Breast epithelium (tissue), 4 donors: ENCODE results near the gene GLCE. TPM values are rescaled to one million over a fixed set of nuclear protein-coding genes. Genes with fewer than 3 reads are reported as not detected.
A peak's percentile ranks its signal among the peaks of the same experiment; 100 is the strongest.

Experiments used
- DNase-seq, 2 donors: peaks; one replicate each; pipeline ENCODE4 v3.0.0-alpha.2; 2019; ENCODE audit warnings: low spot score in 2 of 2
- H3K27ac ChIP-seq, 2 donors: fragments of 200-600 bp; sonication (generic) in 1 of 2; one replicate each; pipeline ENCODE4 v1.5.1; 2016 to 2019; ENCODE audit warnings: mild to moderate bottlenecking in 1 of 2
- H3K27me3 ChIP-seq, 2 donors: fragments of 200-600 bp; sonication (generic) in 1 of 2; one replicate each; pipeline versions ENCODE4 v1.5.1 to v1.6.0; 2017 to 2019; ENCODE audit warnings: control low read depth in 1 of 2, mild to moderate bottlenecking in 1 of 2
- H3K36me3 ChIP-seq: fragments of 200-600 bp; one replicate; pipeline ENCODE4 v1.5.1; 2019
- H3K4me1 ChIP-seq, 2 donors: fragments of 200-600 bp; sonication (generic); one replicate each; pipeline ENCODE4 v1.5.1; 2016 to 2019; ENCODE audit warnings: control low read depth in 1 of 2
- H3K4me3 ChIP-seq, 3 donors: fragments of 200-600 bp; sonication (generic); 1 replicate in 2 of 3; 2 replicates in 1 of 3; pipeline ENCODE4 v1.5.1; 2016 to 2019; ENCODE audit warnings: mild to moderate bottlenecking in 3 of 3, moderate library complexity in 2 of 3
- H3K9me3 ChIP-seq, 2 donors: fragments of 200-600 bp; sonication (generic) in 1 of 2; one replicate each; pipeline ENCODE4 v1.5.1; 2016 to 2019; ENCODE audit warnings: control low read depth in 1 of 2
- POLR2A ChIP-seq: fragments of 450-650 bp; IDR thresholded peaks from one replicate; pipeline ENCODE4 v1.6.1; 2016; ENCODE audit warnings: antibody characterized with exemption, mild to moderate bottlenecking, moderate library complexity
- POLR2AphosphoS5 ChIP-seq, 3 donors: sonication (generic); formaldehyde crosslinking; IDR thresholded peaks; one replicate each; pipeline ENCODE4 v1.6.1; 2017; ENCODE audit warnings: antibody characterized with exemption in 3 of 3
- intact Hi-C: fragments of 100-400 bp; cut with DNase I; formaldehyde crosslinking; loops from one replicate; pipeline ENCODE4 v1.15.1; 2023; ENCODE audit warnings: low total_unique reads
- total RNA-seq, 3 donors: library from RNA; depleted of rRNA; stranded (reverse); fragments of >200 nt; gene quantifications; one replicate each; pipeline ENCODE4 v1.1.0, GENCODE V29; 2016
- TF ChIP-seq, protein P1 (sequence below), 3 donors: fragments of 450-650 bp; IDR thresholded peaks; one replicate each; pipeline ENCODE4 v1.5.1; 2016 to 2017; ENCODE audit warnings: antibody characterized with exemption in 3 of 3, mild to moderate bottlenecking in 3 of 3, moderate library complexity in 3 of 3

Gene GLCE
- total RNA-seq, 3 donors from 2014 or later, result 15.0 to 52.2 (median 28.8) TPM

DNA sequence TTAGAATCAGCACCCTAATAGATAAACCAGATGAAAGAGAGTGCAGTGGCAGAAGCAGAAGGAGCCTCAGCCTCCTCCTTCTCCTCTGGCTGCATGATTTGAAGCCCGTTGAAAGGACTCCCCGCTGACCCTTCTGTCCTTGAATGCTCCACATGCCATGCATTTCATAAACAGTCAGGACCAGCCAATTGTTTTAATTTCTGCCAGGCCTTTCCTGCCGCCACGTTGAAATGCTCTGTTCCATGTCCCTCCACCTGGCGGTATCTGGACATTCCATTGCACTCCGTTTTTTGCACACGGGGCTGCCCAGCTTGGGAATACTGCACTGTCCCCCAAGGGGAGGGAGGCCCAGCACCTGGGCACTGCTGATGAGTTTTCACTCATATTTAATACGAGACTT is 35.2 kb upstream of the GLCE start:
- H3K27ac ChIP-seq, result no peak overlapping the region
- no peaks in the 10 kb centered on the region for H3K9me3 ChIP-seq
- H3K36me3 ChIP-seq, result no peaks in the 10 kb centered on the region
- DNase-seq, result no peak
- TF ChIP-seq, protein P1, sequence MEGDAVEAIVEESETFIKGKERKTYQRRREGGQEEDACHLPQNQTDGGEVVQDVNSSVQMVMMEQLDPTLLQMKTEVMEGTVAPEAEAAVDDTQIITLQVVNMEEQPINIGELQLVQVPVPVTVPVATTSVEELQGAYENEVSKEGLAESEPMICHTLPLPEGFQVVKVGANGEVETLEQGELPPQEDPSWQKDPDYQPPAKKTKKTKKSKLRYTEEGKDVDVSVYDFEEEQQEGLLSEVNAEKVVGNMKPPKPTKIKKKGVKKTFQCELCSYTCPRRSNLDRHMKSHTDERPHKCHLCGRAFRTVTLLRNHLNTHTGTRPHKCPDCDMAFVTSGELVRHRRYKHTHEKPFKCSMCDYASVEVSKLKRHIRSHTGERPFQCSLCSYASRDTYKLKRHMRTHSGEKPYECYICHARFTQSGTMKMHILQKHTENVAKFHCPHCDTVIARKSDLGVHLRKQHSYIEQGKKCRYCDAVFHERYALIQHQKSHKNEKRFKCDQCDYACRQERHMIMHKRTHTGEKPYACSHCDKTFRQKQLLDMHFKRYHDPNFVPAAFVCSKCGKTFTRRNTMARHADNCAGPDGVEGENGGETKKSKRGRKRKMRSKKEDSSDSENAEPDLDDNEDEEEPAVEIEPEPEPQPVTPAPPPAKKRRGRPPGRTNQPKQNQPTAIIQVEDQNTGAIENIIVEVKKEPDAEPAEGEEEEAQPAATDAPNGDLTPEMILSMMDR (IDR thresholded peaks at IDR 0.05), result no peak
- intact Hi-C loops, result no loop called here
- no peaks in the 10 kb centered on the region for H3K27me3 ChIP-seq
- H3K4me3 ChIP-seq, result no peak overlapping the region
- H3K4me1 ChIP-seq, result peaks cover 0 to 12% of the 10 kb centered on the region in 2 donors

DNA sequence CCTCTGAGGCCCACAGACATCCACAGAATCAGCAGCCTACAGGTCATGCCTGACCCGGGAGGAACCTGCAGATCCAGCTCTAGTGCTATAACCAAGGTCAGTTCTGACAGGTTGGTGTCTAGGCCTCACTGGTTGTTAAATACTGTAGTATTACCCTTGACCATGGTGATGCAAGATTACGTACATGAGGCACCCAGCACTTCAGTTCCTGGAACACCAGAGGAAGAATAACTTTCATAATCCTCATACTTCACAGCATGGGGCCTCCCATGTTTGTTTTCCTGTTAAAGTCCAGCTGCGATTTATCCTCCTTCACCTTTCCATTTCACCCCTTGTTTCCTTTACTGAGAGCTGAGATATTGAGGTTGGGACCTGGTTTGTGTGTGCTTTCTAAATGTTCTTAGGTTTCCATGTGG is 34.4 kb upstream of the GLCE start:
- H3K4me1 ChIP-seq, result peaks cover 0 to 17% of the 10 kb centered on the region in 2 donors
- TF ChIP-seq POLR2AphosphoS5 (IDR thresholded peaks at IDR 0.05), result no peak
- no peak for TF ChIP-seq POLR2A
- TF ChIP-seq, protein P1 (IDR thresholded peaks at IDR 0.05), result no peak
- H3K27me3 ChIP-seq, result no peaks in the 10 kb centered on the region
- no peak overlapping the region for H3K4me3 ChIP-seq
- intact Hi-C loops, result no loop called here
- H3K27ac ChIP-seq, result peak overlapping the region in 1 of 2 donors; percentile 5
- no peaks in the 10 kb centered on the region for H3K36me3 ChIP-seq
- no peak for DNase-seq
- no peaks in the 10 kb centered on the region for H3K9me3 ChIP-seq

DNA sequence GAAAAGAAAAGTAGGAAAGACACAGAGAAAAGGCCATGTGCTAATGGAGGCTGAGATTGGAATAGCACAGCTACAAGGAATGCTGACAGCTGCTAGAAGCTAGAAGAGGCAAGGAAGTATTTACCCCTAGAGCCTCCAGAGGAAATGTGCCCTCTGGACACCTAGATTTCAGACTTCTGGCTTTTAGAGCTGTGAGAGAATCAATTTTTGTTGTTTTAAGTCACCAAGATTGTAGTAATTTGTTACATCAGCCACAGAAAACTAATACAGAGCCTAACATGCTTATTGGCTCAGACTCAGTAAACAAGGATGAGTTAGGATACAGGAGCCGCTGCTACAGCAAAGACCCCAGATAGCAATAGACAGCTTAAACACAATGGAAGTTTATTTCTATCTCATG is 33.1 kb upstream of the GLCE start:
- TF ChIP-seq POLR2AphosphoS5 (IDR thresholded peaks at IDR 0.05) (no peak), POLR2A (no peak)
- TF ChIP-seq, protein P1 (IDR thresholded peaks at IDR 0.05), result no peak
- Histone ChIP-seq H3K27ac (no peak overlapping the region), H3K4me1 (peaks cover 0 to 17% of the 10 kb centered on the region in 2 donors), H3K36me3 (no peaks in the 10 kb centered on the region), H3K9me3 (no peaks in the 10 kb centered on the region), H3K27me3 (no peaks in the 10 kb centered on the region), H3K4me3 (no peak overlapping the region)
- no peak for DNase-seq
- intact Hi-C loops, result no loop called here

GRCh38 chr15:69128667-69129311 is 31.6 kb upstream of the GLCE start:
- DNase-seq, result peak in 1 of 2 donors; percentile 74
- Histone ChIP-seq H3K9me3 (no peaks in the 10 kb centered on the region), H3K27ac (peak overlapping the region; percentile 71 to 85), H3K4me3 (no peak overlapping the region), H3K36me3 (no peaks in the 10 kb centered on the region), H3K4me1 (peaks cover 0 to 17% of the 10 kb centered on the region in 2 donors), H3K27me3 (no peaks in the 10 kb centered on the region)
- TF ChIP-seq POLR2A (no peak), POLR2AphosphoS5 (IDR thresholded peaks at IDR 0.05) (peak in 2 of 3 donors; percentile 2 to 7)
- TF ChIP-seq, protein P1 (IDR thresholded peaks at IDR 0.05), result no peak
- intact Hi-C loops, result no loop called here

DNA sequence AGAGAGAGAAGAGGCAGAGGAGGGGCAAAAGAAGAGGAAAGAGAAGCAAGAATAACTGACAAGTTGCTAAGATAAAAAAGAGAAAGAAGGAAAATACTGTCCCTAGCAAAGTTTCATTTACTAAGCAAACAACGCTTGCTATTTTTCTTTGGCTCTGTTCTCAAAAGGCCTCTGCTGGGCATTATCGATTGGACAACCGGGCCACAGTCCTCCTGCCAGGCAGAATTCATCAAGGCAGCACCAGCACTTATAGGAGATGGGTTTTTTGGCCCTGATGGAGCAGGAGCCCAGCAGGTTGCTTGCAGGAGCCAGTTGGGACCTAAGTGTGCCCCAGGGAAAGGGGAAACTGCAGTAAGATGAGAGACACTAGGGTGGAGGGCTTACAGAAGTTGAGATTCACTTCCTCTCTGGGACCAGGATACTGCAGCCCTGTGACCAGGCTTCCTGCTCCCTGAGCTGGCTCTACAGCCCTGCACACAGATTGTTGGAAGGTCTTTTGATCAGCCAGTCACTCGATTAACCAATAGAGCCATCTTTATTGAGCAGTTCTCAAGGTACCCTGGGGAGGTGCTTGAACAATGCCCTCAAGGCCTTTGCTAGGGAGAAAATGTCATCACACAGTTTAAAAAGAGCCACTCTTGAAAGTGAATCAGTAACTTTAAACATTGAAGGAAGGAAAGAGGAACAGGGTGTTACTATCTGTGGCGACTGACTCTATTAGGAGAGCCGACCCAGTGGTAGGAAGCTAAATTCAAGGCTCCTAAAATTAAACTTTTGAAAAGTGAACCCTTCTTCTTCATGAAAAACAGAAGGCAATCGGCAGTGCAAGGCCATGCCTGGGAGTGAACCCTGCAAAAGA is 28.8 kb upstream of the GLCE start:
- TF ChIP-seq POLR2AphosphoS5 (IDR thresholded peaks at IDR 0.05), result no peak
- H3K36me3 ChIP-seq, result no peaks in the 10 kb centered on the region
- peaks cover 0 to 17% of the 10 kb centered on the region in 2 donors for H3K4me1 ChIP-seq
- H3K27me3 ChIP-seq, result no peaks in the 10 kb centered on the region
- intact Hi-C loops, result loop anchor here (2.0 kb wide), 1 partner anchor 53 kb away; no protein-coding TSS in a partner anchor
- H3K27ac ChIP-seq, result peak overlapping the region in 1 of 2 donors; percentile 46
- no peak overlapping the region for H3K4me3 ChIP-seq
- H3K9me3 ChIP-seq, result no peaks in the 10 kb centered on the region
- DNase-seq, result no peak
